Right ventricle myocardium superior (tissue), 1 donor: ENCODE data around the gene PIP5KL1. TPM values are rescaled to one million over a fixed set of nuclear protein-coding genes. Genes with fewer than 3 reads are reported as not detected.

Experiments used
- ATAC-seq: fragments of 200-7000 bp; cut with Tn5 transposase; one replicate; pipeline ENCODE4 v1.9.1; 2020; ENCODE audit warnings: mild to moderate bottlenecking; ENCODE audit not compliant: poor library complexity
- DNase-seq: peaks from one replicate; pipeline ENCODE4 v3.0.0-alpha.2; 2020
- intact Hi-C: fragments of 100-400 bp; cut with DNase I; formaldehyde crosslinking; loops from one replicate; pipeline ENCODE4 v1.11.2; 2022
- total RNA-seq: library from RNA; stranded (reverse); fragmentation: NEBNext Ultra II Directional; extraction: Animal tissue kit (Norgen Biotek cat#: 25700); gene quantifications from one replicate; pipeline ENCODE4 v1.2.1, GENCODE V29; 2021
- donor health status: DM: no; HTN: yes; CAD: no; lungs with severe emphysema.

Gene PIP5KL1
- total RNA-seq, 1 donor from 2014 or later = 0.48 TPM

DNA sequence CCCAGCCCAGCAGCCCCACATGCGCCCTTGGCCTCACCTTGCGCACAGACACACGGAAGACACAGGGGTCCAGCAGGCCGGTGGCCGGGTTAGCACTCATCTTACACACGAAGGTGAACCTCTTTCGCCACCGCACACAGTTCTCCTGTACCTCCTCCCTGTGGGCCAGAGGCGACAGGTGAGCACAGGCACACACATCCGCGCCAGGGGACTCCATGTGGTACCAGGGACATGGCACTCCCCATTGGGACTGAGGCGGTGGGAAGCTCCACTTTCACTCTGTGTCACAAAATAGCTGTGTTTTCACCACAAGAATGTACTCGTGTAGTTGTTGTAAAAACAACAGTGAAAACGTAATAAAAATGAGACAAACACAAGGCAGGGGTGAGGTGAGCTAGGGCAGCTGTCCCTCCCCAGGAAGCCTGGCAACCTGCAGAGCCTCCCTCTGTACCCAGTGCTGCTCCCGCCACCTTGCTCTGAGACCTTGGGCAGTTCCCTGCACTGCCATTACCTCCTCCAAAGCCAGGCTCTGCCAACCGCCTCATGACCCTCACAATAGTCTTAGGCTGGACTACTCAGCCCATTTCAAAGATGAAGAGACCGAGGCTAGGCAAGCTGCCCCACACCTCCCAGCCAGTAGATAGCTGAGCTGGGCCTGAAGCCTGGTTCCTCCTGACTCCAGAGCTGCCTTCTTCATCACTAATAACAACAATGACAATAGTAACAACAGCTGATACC, 23.4 kb upstream of the PIP5KL1 start:
- intact Hi-C loops = no loop called here

GRCh38 chr9:127953154-127953553, 22.6 kb upstream of the PIP5KL1 start:
- ATAC-seq (no peak), DNase-seq (no peak)
- intact Hi-C loops = no loop called here

More for the DNA sequence above, 23.4 kb upstream of the PIP5KL1 start:
- DNase-seq = no peak
- ATAC-seq = no peak

DNA sequence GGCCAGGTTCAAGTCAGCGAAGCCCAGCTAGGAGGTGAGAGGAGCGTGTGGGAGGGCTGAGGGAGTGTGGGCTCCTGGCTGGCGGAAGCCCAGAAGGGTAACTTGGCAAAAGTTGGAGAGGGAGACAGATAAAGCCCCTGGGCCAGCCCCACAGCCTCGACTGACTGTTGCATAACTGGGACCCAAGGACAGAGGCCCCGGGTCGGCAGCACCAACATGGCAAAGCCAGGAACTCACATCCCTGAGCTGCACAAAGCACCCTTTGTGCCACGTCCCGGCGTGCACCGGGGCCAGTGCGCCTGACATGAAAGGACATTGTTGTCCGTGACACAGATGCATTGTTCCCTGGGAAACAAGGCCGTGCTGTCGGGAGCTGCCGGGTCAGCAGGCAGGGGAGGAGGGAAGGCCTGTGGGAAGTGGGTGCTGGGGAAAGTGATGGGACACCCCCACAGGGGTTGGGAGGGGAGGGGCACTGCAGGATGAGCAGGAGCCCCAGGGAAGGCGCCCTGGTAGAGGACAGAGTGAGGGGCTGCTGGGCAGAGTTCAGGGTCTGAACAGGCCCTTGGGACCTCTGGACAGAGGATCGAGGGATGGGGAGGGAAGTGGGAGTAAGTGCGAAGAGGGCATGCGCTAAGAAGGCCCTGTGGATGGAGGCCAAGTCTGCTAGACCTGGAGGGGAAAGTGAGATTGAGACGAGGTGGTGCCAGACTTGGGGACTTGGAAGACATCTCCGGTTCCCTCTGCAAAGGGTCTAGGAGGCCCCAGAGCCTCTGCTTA, 20.1 kb upstream of the PIP5KL1 start:
- peak; percentile 71 for DNase-seq
- intact Hi-C loops = no loop called here

GRCh38 chr9:127949827-127950512, 19.4 kb upstream of the PIP5KL1 start:
- DNase-seq = no peak

More for the DNA sequence above, 20.1 kb upstream of the PIP5KL1 start:
- peak; percentile 67 for ATAC-seq

DNA sequence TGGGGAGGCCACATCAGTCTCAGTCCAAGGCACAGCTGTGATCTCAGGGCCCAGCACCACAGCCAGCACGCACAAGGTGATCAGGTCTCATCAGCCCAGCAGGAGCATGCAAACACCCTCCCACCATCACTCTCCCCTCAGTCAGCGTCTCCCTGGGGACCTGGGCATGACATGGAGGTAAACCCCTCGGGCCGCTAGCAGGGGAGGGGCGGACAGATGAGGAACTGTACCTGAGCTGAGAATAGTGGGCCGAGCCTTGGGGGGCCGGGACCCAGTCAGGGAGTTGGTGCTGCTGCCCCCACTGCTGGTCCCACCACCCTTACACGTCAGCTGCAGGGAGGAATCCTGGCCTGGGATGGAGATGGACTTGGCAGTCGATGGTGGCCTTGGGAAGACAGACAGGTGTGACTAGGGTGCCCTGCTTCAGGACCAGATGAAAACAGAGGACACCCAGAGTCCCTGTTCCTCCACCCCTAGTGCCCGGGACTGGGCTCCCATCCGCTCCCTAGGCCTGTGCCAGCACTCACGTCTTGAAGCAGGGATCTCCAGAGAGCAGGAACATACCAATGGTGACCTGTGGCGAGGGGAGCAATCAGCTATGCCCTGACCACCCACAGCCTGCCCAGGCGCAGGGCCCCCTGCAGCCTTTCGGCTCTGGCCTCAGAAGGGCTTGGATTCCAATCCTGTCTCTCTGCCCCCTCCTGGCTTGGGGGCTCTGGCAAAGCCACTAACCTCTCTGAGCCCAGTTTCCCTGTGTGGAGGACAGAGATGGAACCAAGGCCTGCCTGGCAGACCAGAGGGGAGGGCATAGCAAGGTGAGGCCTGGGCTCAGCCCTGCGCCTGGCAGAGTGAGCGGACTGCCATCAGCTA, 17.5 kb upstream of the PIP5KL1 start:
- ATAC-seq (no peak), DNase-seq (no peak)
- intact Hi-C loops = no loop called here

More at GRCh38 chr9:127949827-127950512, 19.4 kb upstream of the PIP5KL1 start:
- ATAC-seq = peak; percentile 53
- intact Hi-C loops = no loop called here

- DNase-seq = no peak
- intact Hi-C loops = no loop called here
- ATAC-seq = no peak
Observed at GRCh38 chr9:127946728-127947127, 16.2 kb upstream of the PIP5KL1 start.

DNA sequence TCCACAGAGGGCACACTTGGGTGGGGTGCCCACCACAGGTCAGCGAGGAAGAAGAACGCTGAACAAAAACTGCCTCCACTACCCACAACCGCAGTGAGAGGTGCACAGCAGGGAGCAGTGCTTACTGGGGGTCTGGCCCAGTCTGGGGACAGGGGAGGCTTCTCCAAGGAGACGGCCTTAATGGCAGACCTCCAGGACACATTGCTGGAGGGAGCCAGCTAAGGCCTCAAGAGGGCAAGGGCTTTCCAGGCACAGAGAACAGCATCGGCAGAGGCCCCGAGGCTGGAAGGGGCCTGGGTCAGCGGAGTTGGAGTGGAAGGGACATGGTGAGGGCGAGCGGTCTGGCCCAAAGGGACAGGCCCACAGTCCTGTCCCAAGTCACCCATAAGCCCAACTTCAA, 15.4 kb upstream of the PIP5KL1 start:
- ATAC-seq (no peak), DNase-seq (no peak)
- intact Hi-C loops = loop anchor here (2.0 kb wide), 1 partner anchor 89 kb away; no protein-coding TSS in a partner anchor

- DNase-seq (no peak), ATAC-seq (no peak)
- intact Hi-C loops = loop anchor here (2.0 kb wide), 1 partner anchor 89 kb away; no protein-coding TSS in a partner anchor
Observed at GRCh38 chr9:127945338-127945737, 14.8 kb upstream of the PIP5KL1 start.

DNA sequence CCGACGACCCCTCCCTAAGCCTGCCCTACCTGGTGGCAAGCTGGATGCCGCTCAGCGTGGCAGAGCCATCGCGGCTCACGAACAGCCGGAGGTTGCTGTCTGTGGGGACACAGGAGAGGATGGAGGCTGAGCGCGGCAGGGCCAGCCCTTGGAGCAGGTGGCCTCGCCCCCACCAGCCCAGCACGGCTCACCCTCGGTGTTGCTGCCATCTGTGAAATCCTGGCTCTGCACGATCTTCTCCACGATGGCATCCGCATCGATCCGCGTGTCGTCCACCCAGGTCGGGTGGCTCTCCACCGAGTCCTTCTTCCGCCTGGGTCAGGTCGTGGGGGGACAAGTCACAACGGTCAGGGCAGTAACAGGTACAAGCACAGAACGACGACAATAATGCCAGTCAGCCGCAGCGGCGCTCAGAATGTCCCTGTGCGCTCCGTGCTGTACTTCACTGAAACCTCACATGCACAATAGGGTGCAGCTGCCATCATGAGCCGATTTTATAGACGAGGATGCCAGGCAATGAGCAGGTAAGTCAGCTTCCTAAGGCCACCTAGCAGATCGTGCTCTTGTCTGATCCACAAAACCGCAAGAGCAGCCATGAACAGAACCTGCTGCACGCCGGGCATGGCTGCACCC, 14.1 kb upstream of the PIP5KL1 start:
- intact Hi-C loops = loop anchor here (2.0 kb wide), 1 partner anchor 90 kb away; no protein-coding TSS in a partner anchor
- no peak for ATAC-seq
- DNase-seq = no peak

- ATAC-seq (peak; percentile 82), DNase-seq (peak; percentile 92)
- intact Hi-C loops = loop anchor here (2.0 kb wide), 1 partner anchor 91 kb away; no protein-coding TSS in a partner anchor
Observed at GRCh38 chr9:127943731-127944144, 13.2 kb upstream of the PIP5KL1 start.

DNA sequence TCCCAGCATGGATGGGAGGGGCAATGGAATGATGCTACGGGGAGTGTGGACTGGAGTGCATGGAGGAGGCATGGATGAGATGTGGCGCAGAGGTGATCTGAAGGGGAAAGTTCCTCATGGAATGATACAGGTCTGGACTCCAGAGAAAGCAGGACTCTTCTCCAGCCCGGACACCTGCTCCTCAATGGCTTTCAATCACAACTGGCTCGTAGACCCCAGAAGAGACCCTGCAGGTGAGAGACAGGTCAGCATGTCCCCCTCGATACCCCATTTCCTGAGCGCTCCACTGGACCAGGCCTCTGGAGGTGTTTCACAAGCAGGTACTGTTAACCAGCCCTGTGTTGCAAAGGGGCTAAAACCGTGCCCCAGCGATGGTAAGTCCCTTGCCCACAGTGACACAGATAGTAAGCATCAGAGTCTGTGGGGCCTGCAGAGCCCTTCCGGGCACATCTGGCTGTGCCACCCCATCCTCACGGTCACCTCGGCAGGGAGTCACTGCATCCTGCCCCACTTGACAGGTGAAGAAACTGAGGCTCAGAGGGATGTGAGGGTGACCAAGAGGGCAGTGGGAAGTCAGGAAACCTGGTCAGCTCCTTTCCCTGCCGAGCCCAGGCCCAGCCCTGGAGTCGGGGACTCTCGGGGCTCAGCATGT, 12.6 kb upstream of the PIP5KL1 start:
- DNase-seq (no peak), ATAC-seq (no peak)
- intact Hi-C loops = no loop called here

DNA sequence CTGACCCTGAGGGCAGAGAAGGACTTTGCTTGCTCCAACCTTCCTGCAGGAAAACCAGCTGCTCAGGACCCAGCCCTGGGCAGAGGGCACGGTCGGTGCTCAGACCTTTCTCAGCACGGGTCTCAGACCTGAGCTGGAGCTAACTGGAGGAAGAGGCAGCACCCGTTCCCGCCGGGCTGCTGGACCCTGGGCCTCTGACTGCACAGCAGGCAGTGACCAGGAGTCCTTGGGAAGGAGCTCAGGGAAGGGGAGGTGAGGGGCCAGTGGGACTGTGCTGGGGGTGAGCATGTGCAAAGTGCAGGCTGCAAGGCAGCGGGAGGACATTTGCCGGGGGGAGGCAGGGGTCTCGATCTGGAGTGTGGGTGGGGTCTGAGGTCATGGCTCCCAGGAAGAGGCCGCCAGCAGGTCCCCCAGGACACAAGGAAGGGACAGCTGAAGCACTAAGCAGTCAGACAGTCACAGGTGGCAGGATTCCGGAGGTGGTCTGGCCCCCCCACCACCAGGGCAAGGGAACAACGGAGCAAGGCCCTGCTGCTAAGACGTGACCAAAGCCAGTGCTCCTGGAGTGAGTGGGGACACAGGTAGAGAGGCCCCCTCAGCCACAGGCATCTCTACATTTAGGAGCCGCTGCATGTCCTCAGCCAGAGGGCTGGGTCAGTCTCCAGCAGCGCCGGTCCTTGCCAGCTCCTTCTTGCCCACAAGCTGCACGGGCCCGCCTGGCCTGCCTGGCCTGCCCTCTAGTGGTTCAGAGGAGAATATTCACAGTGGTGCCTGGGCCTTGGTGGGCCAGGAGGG, 11.8 kb upstream of the PIP5KL1 start:
- DNase-seq (peak; percentile 86), ATAC-seq (peak; percentile 61)
- intact Hi-C loops = no loop called here

GRCh38 chr9:127941961-127942215, 11.3 kb upstream of the PIP5KL1 start:
- no peak for DNase-seq
- intact Hi-C loops = no loop called here
- no peak for ATAC-seq

DNA sequence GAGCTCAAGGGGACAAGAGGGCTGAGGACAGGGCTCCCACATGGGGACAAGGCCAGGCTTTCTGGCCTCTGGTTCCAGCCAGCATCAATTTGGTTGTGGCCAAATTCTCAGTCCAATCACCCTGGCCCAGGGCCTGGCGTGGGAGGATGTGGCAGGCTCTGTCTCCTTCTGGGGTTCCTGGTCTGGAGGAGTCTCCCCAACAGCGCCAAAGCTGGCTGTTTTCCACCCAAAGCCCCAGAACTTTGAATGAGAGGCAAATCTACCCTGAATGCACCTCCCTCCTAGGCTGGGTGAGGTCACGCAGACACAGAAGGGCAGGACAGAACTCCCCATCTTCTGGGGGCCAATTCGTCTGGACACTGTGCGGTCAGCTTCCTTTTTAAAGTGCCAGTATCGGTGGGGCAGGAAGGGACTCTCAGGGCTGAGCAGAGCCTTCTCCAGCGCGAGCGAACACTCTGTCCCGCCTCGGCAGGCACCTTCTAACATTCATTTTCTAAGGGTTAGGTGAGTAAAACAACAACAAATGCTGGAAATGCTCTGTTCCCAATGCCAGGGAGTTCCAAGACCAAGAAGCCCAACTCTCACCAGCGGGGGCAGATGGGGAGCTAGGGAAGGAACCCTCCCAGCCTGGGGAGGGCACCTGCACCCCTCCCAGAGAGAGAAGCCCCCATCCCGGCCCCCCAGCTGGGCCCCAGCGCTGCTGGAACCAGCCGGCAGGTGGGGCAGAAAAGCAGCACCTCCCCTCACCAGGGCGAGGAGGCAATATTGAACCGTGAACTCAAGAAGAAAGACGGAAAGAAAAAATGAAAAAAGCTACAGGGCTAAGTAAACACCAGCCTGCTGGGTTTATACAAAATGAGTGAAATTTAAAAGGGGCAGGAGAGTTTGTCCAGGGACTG, 10.7 kb upstream of the PIP5KL1 start:
- no peak for DNase-seq
- ATAC-seq = no peak
- intact Hi-C loops = no loop called here

GRCh38 chr9:127940593-127940992, 10.0 kb upstream of the PIP5KL1 start:
- no peak for ATAC-seq
- intact Hi-C loops = no loop called here

GRCh38 chr9:127938298-127938690, 7.7 kb upstream of the PIP5KL1 start:
- DNase-seq (no peak), ATAC-seq (peak; percentile 29)
- intact Hi-C loops = no loop called here

More at GRCh38 chr9:127940593-127940992, 10.0 kb upstream of the PIP5KL1 start:
- DNase-seq = no peak
